Effector memory CD4-positive, alpha-beta T cell (primary cell): Measurements from ENCODE around the gene ODAD3.
"Not testable (repeated sequence)": the region's sequence is repeated elsewhere in the genome, so short reads cannot be mapped to it uniquely, and the experiment has no call there.

Experiments
- DNase-seq, 3 donors: peaks; one replicate each; pipeline ENCODE4 v3.0.0-alpha.2; 2020
- H3K27ac ChIP-seq: 2 replicates; pipeline ENCODE4 v1.7.0; 2013; ENCODE audit warnings: mild to moderate bottlenecking, low read length, moderate library complexity; ENCODE audit not compliant: insufficient read depth, poor library complexity, severe bottlenecking
- H3K27me3 ChIP-seq: replicated peaks from 2 replicates; pipeline ENCODE4 v1.7.0; 2013; ENCODE audit warnings: mild to moderate bottlenecking, low read length; ENCODE audit not compliant: insufficient read depth, control insufficient read depth, poor library complexity, severe bottlenecking
- H3K36me3 ChIP-seq: 2 replicates; pipeline ENCODE4 v1.7.0; 2013; ENCODE audit warnings: mild to moderate bottlenecking, low read length, moderate library complexity; ENCODE audit not compliant: control insufficient read depth, insufficient read depth
- H3K4me1 ChIP-seq: 2 replicates; pipeline ENCODE4 v1.7.0; 2013; ENCODE audit warnings: low read length, mild to moderate bottlenecking; ENCODE audit not compliant: control insufficient read depth, insufficient read depth, poor library complexity, severe bottlenecking
- H3K4me3 ChIP-seq: 2 replicates; pipeline ENCODE4 v1.7.0; 2013; ENCODE audit warnings: low read length, low read depth, mild to moderate bottlenecking; ENCODE audit not compliant: insufficient read depth, poor library complexity, severe bottlenecking
- H3K9me3 ChIP-seq: 2 replicates; pipeline ENCODE4 v1.7.0; 2013; ENCODE audit warnings: mild to moderate bottlenecking, low read length, moderate library complexity; ENCODE audit not compliant: control insufficient read depth

The ODAD3 gene

DNA sequence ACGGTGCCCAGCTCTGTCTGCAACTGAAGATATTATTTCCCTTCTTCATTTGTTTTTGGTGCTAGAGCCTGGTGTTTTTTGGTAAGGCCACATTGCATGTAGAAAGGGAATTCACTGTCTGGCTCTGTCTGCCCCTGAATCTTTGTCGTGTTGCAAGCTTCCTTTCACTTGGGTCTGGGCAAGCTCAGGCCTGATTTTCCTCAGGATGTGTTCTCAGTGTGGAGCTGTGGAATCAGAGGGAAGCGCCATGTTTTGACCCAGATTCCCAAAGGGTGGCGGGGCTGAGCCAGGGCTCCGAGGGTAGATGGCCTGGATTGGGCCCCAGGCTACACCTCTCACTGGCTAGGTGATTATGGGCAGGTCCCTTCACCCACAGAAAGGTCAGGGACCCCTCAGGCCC is 9.1 kb upstream of the ODAD3 start:
- peaks cover 83% of the 10 kb centered on the region for H3K36me3 ChIP-seq
- no peak overlapping the region for H3K27ac ChIP-seq
- no peaks in the 10 kb centered on the region for H3K27me3 ChIP-seq
- DNase-seq, result no peak
- H3K4me3 ChIP-seq, result no peak overlapping the region
- no peaks in the 10 kb centered on the region for H3K9me3 ChIP-seq
- H3K4me1 ChIP-seq, result no peaks in the 10 kb centered on the region

DNA sequence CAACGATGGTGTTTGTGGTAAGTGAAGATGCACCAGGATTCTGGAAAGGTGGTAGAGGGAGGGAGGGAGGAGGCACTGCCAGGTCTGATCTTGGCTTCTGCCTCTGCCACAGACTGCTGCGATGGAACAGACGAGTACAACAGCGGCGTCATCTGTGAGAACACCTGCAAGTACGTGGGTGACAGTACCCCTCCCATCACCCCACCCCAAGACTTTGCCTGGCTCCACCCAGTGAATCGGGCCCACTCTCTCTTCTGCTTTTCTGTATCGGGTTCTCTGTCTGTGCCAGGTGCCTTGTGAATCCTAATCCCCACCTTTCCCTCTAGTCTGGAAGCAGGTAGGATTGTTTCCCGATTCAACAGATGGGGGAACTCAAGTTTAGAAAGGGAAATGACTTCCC is 3.0 kb upstream of the ODAD3 start:
- peaks cover 14% of the 10 kb centered on the region for H3K4me1 ChIP-seq
- H3K27ac ChIP-seq, result no peak overlapping the region
- H3K9me3 ChIP-seq, result no peaks in the 10 kb centered on the region
- no peaks in the 10 kb centered on the region for H3K27me3 ChIP-seq
- no peak overlapping the region for H3K4me3 ChIP-seq
- DNase-seq, result no peak
- peaks cover 39% of the 10 kb centered on the region for H3K36me3 ChIP-seq

DNA sequence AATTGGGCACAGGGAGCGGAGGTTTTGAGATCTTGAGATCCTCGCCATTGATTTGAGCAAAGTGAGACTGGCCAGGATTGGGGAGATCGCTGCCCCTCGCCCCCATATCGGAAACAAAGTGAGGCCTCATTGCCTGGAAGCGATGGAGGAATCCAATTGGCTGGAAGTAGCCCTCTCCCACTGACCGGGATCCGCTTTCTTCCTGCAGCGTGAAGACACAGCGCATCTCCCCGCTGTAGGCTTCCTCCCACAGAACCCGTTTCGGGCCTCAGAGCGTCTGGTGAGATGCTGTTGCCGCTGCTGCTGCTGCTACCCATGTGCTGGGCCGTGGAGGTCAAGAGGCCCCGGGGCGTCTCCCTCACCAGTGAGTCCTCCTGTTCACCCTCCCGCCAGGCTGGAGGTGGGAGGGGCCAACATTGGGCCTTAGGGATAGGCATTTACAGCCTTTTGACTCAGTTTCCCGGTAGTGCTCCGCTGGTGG is 952 bp upstream of the ODAD3 start:
- peaks cover 14% of the 10 kb centered on the region for H3K4me1 ChIP-seq
- no peaks in the 10 kb centered on the region for H3K9me3 ChIP-seq
- DNase-seq, result no peak
- peaks cover 19% of the 10 kb centered on the region for H3K36me3 ChIP-seq
- no peaks in the 10 kb centered on the region for H3K27me3 ChIP-seq
- peak overlapping the region; percentile 75 for H3K27ac ChIP-seq
- H3K4me3 ChIP-seq, result peak overlapping the region; percentile 93

DNA sequence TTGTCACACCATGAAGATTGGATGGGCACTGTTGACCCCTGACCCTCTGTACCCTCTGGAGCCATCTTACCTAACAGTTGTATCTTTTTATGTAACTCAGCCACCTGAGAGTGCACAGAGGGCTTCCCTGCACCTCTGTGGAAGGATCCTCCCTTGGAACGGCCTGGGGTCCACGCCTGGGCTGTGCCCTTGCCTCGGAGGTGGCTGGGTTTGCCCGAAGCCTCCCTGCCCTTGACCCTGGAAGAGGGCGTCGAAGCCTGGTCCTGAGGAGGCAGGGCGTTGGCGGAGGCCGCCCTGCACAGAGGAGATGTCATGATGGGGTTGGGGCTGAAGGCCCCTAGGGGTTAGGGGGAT is 241 bp downstream of the ODAD3 start:
- Histone ChIP-seq H3K27ac (peak overlapping the region; percentile 75), H3K27me3 (no peaks in the 10 kb centered on the region), H3K4me1 (peaks cover 14% of the 10 kb centered on the region), H3K36me3 (peaks cover 16% of the 10 kb centered on the region), H3K4me3 (peak overlapping the region; percentile 93), H3K9me3 (no peaks in the 10 kb centered on the region)
- DNase-seq, result no peak

DNA sequence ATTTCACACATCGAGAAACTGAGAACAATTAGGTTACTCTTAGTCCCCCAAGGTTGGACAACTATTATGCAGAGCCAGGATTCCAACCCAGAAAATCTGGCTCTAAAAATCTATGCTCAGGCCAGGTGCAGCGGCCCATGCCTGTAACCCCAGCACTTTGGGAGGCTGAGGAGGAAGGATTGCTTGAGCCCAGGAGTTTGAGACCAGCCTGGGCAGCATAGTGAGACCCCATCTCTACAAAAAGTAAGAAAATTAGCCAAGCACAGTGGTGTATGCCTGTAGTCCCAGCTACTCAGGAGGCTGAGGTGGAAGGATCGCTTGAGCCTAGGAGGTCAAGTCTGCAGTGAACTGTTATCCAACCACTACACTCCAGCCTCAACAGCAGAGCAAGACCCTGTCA is 1.4 kb downstream of the ODAD3 start:
- DNase-seq, H3K9me3 ChIP-seq, H3K27ac ChIP-seq, H3K27me3 ChIP-seq, H3K4me3 ChIP-seq: not testable (repeated sequence)
- Histone ChIP-seq H3K36me3 (peaks cover 10% of the 10 kb centered on the region), H3K4me1 (peaks cover 14% of the 10 kb centered on the region)

DNA sequence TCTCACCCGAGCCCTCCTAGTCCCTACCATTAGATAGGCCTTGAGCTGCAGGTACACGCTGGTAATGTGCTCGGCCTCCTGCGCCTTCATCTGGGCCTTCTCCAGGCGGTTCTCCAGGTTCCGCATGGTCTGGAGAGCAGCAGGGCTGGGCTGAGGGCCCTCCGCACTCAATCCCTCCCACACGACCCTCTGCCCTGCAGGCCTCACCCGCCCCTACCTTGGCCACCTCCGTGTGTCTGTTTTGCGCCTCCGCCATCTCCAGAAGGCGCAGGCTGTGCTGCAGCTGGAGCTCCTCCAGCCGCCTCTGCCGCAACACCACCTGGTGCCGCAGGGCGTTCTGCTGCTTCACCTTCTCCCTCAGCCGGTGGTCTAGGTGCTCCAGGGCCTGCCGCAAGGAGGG is 8.3 kb downstream of the ODAD3 start:
- H3K4me3 ChIP-seq, result no peak overlapping the region
- no peaks in the 10 kb centered on the region for H3K36me3 ChIP-seq
- DNase-seq, result no peak
- H3K27me3 ChIP-seq, result peaks cover 25% of the 10 kb centered on the region
- no peaks in the 10 kb centered on the region for H3K9me3 ChIP-seq
- H3K27ac ChIP-seq, result no peak overlapping the region
- peaks cover 23% of the 10 kb centered on the region for H3K4me1 ChIP-seq

DNA sequence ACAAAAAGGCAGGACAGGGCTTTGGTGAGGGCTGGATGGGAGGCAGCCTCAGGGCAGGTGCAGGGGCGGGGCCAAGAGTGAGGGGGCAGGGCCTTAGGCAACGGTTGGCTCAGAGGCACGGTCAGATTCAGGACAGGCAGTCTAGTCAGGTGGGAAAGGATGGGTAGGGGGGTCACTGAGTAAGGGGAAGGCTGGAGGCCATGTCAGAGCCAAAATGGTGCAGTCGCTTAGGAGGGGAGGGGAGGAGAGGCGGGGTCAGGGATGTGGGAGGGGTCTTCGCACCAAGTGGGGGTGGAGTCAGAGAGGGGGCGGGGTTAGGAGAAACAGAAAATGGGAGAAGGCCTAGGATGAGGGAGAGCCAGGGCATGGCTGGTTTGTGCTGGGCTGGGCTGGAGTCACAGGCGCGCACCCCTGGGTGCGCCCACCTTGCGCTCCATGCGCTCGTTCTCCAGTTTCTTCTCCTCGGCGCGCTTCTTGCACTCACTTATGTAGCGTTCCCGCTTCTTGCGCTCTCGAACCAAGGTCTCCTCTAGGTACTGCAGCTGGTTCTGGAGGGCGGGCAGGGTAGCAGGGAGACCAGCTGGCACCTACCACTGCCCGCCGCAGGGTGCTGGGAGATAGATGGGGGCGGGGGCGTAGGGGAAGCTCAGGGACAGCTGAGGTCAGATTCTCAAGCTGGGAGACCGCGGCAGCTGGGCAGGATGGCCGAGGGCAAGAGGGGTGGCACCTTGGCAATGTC is 9.0 kb downstream of the ODAD3 start:
- no peak overlapping the region for H3K4me3 ChIP-seq
- no peak for DNase-seq
- H3K27ac ChIP-seq, result no peak overlapping the region
- H3K4me1 ChIP-seq, result peaks cover 30% of the 10 kb centered on the region
- H3K27me3 ChIP-seq, result peaks cover 31% of the 10 kb centered on the region
- no peaks in the 10 kb centered on the region for H3K36me3 ChIP-seq
- H3K9me3 ChIP-seq, result no peaks in the 10 kb centered on the region

DNA sequence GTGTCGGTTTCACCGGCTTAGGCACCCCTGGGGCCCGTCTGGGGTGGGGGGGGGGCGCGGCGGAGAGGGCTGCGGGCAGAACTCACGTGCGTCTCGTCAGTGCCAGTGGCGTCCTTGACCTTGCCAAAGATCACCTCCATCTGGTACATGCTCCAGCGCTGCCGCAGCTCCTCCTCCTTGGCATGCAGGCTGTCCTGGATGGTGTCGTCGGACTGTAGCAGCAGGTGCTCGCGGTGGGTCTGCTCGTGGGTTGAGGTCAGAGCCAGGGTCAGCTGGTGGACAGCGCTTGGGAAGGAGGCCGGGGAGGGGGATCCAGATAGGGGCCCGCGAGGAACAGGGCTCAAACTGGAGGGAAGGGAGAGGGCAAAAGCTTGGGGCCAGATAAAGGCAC is 11.1 kb downstream of the ODAD3 start:
- peaks cover 40% of the 10 kb centered on the region for H3K4me1 ChIP-seq
- peaks cover 47% of the 10 kb centered on the region for H3K27me3 ChIP-seq
- no peak for DNase-seq

DNA sequence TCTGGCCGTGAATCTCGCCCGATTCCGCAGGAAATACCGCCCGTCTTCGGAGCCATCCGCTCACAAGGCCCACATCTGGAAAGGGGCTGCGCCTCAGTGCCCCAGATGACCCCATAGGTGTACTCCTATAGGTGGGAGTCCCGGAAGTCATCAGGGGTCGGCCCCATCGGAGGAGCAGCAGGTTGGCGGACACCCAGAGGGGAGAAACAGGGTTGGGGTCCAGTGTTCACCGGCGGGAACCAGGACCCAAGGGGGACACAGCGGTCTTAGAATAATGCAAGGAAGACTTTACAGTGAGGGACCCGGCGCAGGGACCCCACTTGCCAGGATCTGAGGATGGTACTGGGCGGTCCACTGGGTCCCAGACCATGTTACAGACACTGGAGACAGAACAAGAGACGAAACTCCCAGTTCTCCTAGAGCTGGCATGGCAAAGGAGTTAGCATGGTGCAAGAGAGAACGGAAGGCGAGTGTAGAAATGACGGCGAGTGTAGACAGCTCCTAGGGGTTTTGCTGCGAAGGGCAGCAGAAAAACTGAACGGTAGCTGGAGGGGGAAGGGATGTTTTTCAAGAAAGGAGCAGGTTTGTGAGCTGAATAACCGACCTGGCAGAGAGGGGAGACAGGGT is 11.6 kb downstream of the ODAD3 start:
- no peaks in the 10 kb centered on the region for H3K9me3 ChIP-seq
- H3K27ac ChIP-seq, result no peak overlapping the region
- DNase-seq, result no peak
- peaks cover 52% of the 10 kb centered on the region for H3K27me3 ChIP-seq
- peaks cover 45% of the 10 kb centered on the region for H3K4me1 ChIP-seq
- no peaks in the 10 kb centered on the region for H3K36me3 ChIP-seq
- H3K4me3 ChIP-seq, result no peak overlapping the region

More for the DNA sequence above, 11.1 kb downstream of the ODAD3 start:
- Histone ChIP-seq H3K9me3 (no peaks in the 10 kb centered on the region), H3K36me3 (no peaks in the 10 kb centered on the region), H3K27ac (no peak overlapping the region), H3K4me3 (no peak overlapping the region)
